DMS 273 (cell line): Measurements from ENCODE around the gene FUCA2.
"Not testable (repeated sequence)": the region's sequence is repeated elsewhere in the genome, so short reads cannot be mapped to it uniquely, and the experiment has no call there.

ENCODE experiments used
- DNase-seq: peaks from one replicate; lab custom pipeline; 2025; ENCODE audit not compliant: unreplicated experiment; lab: John Stamatoyannopoulos, UW

Gene FUCA2

GRCh38 chr6:143449082-143449713, 62.3 kb downstream of the FUCA2 start:
- no peak for DNase-seq

DNA sequence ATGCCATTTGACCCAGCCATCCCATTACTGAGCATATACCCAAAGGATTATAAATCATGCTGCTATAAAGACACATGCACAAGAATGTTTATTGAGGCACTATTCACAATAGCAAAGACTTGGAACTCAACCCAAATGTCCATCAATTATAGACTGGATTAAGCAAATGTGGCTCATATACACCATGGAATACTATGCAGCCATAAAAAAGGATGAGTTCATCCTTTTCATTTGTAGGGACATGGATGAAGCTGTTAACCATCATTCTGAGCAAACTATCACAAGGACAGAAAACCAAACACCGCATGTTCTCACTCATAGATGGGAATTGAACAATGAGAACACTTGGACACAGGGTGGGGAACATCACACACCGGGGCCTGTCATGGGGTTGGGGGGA, 63.7 kb downstream of the FUCA2 start:
- not testable (repeated sequence) for DNase-seq
